ENCODE measurements around the gene XPA.

Gene XPA

DNA sequence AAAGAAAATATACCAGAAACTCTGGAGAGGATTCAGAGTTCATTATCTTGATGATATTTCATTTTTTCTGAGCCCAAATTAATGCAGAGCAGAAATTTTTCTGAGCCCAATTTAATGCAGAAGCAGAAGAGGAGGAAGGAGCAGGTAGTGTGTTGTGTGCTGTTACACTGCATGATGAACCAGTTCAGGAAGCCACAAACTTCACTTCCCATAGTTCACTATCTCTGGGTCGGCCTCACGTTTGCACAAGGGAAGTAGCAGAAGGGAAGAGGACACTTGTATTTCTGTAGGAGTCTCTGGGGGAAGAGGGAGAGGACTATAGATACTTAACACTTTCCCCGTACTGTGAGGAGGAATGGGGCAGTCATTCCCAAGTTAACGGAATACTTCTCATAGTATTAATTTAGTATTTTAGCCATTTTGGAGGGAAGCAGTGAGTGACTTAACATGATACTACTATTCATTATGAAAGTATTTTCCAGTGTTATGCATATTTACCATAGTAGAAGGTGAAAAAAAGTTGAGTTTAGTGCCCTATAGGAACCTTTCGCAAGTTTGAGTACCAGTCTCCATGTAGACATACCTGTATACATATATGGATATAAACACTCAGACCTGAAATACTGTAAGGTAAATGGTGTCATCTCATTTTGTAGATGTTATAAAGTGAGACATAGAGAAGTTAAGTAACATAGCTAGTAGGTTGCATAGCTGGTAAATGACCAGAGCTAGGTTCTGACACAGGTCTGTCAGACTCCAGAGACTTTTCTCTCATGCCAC, 30.0 kb downstream of the XPA start:
- no peak for TF ChIP-seq SIN3A (IDR thresholded peaks at IDR 0.05; ENCODE audit: borderline replicate concordance, insufficient read depth, low read length)
- no peak for TF ChIP-seq TAF1 (IDR thresholded peaks at IDR 0.05; ENCODE audit: borderline replicate concordance, insufficient read depth, low read length)
- TF ChIP-seq FOXP2 (optimal IDR thresholded peaks at IDR 0.05; ENCODE audit: borderline replicate concordance, extremely low read depth, extremely low read length, insufficient read depth) = no peak
- no peak for TF ChIP-seq POLR2AphosphoS5 (IDR thresholded peaks at IDR 0.05; ENCODE audit: low read depth, low read length)
- TF ChIP-seq, protein P1, sequence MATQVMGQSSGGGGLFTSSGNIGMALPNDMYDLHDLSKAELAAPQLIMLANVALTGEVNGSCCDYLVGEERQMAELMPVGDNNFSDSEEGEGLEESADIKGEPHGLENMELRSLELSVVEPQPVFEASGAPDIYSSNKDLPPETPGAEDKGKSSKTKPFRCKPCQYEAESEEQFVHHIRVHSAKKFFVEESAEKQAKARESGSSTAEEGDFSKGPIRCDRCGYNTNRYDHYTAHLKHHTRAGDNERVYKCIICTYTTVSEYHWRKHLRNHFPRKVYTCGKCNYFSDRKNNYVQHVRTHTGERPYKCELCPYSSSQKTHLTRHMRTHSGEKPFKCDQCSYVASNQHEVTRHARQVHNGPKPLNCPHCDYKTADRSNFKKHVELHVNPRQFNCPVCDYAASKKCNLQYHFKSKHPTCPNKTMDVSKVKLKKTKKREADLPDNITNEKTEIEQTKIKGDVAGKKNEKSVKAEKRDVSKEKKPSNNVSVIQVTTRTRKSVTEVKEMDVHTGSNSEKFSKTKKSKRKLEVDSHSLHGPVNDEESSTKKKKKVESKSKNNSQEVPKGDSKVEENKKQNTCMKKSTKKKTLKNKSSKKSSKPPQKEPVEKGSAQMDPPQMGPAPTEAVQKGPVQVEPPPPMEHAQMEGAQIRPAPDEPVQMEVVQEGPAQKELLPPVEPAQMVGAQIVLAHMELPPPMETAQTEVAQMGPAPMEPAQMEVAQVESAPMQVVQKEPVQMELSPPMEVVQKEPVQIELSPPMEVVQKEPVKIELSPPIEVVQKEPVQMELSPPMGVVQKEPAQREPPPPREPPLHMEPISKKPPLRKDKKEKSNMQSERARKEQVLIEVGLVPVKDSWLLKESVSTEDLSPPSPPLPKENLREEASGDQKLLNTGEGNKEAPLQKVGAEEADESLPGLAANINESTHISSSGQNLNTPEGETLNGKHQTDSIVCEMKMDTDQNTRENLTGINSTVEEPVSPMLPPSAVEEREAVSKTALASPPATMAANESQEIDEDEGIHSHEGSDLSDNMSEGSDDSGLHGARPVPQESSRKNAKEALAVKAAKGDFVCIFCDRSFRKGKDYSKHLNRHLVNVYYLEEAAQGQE (IDR thresholded peaks at IDR 0.05; ENCODE audit: insufficient read depth in 1 of 2, low read depth in 2 of 2, low read length in 2 of 2) = no peak

DNA sequence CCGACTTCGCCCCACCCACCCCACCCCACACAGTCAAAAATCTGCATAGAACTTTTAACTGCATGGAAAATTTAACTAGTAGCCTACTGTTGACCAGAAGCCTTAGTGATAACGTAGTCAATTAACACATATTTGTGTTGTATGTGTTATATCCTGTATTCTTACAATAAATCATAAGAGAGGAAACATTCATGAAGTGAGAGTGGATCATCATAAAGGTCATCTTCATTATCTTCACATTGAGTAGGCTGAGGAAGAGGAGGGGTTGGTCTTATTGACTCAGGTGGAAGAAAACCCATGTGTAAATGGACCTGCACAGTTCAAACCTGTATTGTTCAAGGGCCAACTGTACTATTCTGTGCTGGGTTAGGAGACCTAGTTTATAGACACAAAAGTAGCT, 31.4 kb downstream of the XPA start:
- TF ChIP-seq TAF1 (IDR thresholded peaks at IDR 0.05; ENCODE audit: borderline replicate concordance, insufficient read depth, low read length) (no peak), FOXP2 (optimal IDR thresholded peaks at IDR 0.05; ENCODE audit: borderline replicate concordance, extremely low read depth, extremely low read length, insufficient read depth) (no peak), POLR2AphosphoS5 (IDR thresholded peaks at IDR 0.05; ENCODE audit: low read depth, low read length) (no peak), SIN3A (IDR thresholded peaks at IDR 0.05; ENCODE audit: borderline replicate concordance, insufficient read depth, low read length) (no peak)
- TF ChIP-seq, protein P1 (IDR thresholded peaks at IDR 0.05; ENCODE audit: insufficient read depth in 1 of 2, low read depth in 2 of 2, low read length in 2 of 2) = no peak

DNA sequence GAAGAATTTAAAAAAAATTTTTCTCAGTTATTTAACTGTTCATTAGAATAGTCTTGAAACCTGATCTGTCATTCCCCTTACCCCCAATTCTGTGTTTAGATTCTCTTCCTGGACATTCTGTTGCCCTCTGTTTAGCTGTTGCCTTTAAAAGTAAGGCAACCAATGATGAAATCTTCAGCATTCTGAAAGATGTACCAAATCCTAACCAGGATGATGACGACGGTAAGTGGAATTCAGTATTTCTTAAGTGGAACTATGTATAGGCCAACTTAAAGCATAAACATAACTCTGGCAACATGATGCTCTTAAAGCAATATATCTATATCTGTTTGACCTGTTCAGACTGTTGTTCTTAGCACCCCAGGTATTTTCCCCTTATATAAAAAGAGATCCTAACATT, 36.3 kb downstream of the XPA start:
- TF ChIP-seq SIN3A (IDR thresholded peaks at IDR 0.05; ENCODE audit: borderline replicate concordance, insufficient read depth, low read length) (no peak), FOXP2 (optimal IDR thresholded peaks at IDR 0.05; ENCODE audit: borderline replicate concordance, extremely low read depth, extremely low read length, insufficient read depth) (no peak), TAF1 (IDR thresholded peaks at IDR 0.05; ENCODE audit: borderline replicate concordance, insufficient read depth, low read length) (no peak), POLR2AphosphoS5 (IDR thresholded peaks at IDR 0.05; ENCODE audit: low read depth, low read length) (no peak)
- TF ChIP-seq, protein P1 (IDR thresholded peaks at IDR 0.05; ENCODE audit: insufficient read depth in 1 of 2, low read depth in 2 of 2, low read length in 2 of 2) = no peak

DNA sequence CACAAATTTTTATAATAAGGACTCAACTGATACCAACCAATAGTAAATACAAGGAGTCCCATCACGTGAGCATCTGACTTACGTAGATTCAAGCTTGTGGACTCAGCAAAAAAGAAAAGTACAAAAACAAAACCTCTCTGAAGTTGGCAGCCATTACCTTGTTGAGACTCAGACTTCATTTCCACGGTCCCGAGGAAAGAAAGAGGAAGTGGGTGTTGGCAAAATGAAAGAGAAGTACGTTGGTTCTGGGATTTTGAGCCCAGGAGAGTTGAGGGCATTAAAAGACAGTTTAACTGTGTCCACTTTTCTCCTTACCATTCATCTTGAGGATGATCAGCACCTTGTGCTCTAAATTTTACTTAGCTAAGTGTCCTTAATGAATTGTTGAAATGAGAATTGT, 36.8 kb downstream of the XPA start:
- TF ChIP-seq POLR2AphosphoS5 (IDR thresholded peaks at IDR 0.05; ENCODE audit: low read depth, low read length) (no peak), TAF1 (IDR thresholded peaks at IDR 0.05; ENCODE audit: borderline replicate concordance, insufficient read depth, low read length) (no peak), FOXP2 (optimal IDR thresholded peaks at IDR 0.05; ENCODE audit: borderline replicate concordance, extremely low read depth, extremely low read length, insufficient read depth) (no peak), SIN3A (IDR thresholded peaks at IDR 0.05; ENCODE audit: borderline replicate concordance, insufficient read depth, low read length) (no peak)
- TF ChIP-seq, protein P1 (IDR thresholded peaks at IDR 0.05; ENCODE audit: insufficient read depth in 1 of 2, low read depth in 2 of 2, low read length in 2 of 2) = no peak
